Activated T-cell treated with anti-CD3 and anti-CD28 coated beads for 24 hours (primary cell): ENCODE data around the gene PDXK.

Experiments used
- DNase-seq: peaks from one replicate; pipeline ENCODE4 v3.0.0-alpha.2; 2020; ENCODE audit warnings: low read depth

PDXK gene

GRCh38 chr21:43744725-43745124 is 25.8 kb downstream of the PDXK start:
- DNase-seq = no peak

DNA sequence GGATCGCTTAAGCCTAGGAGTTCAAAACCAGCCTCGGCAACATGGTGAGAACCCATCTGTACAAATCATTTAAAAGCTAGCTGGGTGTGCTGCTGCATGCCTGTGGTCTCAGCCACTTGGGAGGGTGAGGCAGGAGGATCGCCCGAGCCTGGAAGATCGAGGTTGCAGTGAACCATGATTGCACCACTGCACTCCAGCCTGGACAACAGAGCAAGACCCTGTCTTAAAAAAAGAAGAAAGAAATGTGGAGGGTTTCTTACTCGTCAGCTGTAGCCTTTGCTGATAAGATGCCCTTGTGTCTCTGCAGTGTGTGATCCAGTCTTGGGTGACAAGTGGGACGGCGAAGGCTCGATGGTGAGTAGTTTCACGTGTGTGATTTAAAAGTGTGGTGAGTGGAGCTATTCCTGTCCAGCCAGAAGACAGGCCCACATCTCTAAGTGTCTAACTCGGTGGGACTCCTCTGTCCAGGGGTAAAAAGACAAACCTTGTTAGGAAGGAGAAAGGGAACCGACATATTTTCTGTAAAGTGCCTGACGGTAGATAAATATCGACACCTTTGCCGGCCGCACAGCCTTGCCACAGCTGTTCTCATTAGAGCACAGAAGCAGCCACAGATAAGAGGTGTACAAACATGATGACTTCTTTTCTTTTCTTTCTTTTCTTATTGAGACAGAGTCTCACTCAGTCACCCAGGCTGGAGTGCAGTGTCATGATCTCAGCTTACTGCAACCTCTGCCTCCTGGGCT is 27.0 kb downstream of the PDXK start:
- no peak for DNase-seq

- DNase-seq = no peak
Measured at GRCh38 chr21:43748622-43749021, 29.7 kb downstream of the PDXK start.

DNA sequence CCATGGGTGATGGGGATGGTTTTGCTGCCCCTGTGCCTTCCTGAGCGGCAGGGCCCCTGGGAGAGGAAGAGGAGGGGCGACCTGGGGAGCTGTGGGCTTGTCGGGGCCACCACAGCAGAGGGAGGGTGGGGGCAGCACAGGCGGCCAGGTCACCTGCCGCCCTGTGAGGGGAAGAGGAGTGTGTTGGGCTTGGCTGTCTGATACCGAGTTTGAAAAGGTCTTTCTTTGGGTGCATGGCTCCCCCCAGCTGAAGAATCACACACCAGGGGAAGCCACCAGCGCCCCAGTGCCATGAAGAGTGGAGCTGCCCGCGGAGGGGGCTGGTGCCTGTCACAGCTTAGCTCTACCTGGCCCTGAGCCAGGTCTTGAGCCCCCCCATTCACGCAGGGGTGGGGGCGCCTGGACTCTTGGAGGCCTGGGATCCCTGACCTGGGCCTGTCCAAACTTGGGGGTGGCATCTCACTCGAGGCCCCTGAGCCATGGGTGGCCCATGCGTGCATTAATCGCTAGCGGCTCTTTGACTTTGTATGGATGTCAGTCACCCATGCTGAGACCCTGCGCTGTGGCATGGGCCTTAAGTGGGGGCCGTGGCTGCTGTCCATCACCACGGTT is 30.8 kb downstream of the PDXK start:
- DNase-seq = no peak

GRCh38 chr21:43750339-43751033 is 31.6 kb downstream of the PDXK start:
- DNase-seq = no peak

DNA sequence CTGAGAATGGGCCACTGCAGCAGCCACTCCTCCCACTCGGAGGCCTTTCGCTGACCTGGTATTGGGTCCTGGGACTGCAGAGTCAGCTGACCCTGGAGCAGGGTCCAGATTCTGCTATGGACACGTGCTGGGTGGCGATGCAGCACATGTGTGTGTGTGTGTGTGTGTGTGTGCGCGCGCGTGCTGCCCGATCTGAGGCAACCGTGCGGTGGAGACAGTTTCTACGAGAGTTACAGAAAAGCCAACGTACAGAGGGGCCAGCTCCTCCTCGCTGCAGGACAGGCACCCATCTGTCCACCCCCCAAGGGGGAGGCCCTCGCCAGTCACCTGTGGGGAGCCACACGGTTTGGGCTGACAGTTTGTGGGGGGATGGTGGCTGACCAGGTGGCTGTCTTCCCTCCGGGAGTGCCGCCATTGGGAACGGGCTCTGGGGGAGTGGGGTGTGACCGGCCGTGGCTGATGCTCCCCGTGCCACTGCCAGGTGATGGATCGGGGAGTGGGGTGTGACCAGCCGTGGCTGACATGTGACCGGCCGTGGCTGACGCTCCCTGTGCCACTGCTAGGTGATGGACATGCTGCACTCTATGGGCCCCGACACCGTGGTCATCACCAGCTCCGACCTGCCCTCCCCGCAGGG is 33.1 kb downstream of the PDXK start:
- no peak for DNase-seq

DNA sequence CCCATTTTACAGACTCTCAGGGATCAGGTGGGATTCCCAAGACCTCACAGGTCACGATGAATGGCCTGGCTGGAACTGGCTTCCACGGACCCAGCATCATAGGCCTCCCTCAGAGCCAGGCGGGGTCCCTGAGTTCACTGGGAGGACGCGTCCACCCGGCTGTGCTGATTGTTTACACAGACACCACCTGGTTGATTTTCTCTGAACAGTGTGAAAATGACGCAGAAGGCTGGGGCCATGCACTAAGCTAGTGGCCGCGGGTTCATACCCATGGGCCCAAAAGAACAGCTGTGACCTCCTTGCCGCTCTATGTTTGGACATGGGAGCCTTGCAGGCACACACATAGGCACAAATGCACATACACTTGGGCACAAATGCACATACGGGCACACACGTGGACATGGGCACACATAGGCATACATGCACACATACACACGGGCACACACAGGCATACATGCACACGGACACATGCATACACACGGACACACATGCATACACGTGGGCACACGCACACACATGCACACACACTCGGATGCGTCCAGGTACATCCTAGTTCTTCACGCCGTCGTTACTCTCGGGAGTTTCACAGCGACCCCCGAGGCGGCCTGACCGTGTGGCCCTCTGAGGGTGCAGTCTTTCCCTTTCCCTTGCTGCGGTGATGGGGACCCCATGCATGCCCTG is 34.0 kb downstream of the PDXK start:
- DNase-seq = no peak

DNA sequence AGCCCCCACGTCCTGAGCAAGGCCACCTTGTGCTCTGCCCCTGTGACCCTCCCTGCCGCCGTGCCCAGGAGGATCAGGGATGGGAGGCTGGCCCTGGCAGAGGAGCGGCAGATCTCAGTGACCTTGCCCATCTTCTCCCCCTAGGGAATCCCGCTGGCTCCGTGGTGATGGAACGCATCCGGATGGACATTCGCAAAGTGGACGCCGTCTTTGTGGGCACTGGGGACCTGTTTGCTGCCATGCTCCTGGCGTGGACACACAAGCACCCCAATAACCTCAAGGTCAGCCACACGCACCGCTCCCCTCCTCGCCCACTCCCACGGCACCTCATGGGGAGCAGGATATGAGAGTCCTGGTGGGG is 34.5 kb downstream of the PDXK start:
- no peak for DNase-seq

DNA sequence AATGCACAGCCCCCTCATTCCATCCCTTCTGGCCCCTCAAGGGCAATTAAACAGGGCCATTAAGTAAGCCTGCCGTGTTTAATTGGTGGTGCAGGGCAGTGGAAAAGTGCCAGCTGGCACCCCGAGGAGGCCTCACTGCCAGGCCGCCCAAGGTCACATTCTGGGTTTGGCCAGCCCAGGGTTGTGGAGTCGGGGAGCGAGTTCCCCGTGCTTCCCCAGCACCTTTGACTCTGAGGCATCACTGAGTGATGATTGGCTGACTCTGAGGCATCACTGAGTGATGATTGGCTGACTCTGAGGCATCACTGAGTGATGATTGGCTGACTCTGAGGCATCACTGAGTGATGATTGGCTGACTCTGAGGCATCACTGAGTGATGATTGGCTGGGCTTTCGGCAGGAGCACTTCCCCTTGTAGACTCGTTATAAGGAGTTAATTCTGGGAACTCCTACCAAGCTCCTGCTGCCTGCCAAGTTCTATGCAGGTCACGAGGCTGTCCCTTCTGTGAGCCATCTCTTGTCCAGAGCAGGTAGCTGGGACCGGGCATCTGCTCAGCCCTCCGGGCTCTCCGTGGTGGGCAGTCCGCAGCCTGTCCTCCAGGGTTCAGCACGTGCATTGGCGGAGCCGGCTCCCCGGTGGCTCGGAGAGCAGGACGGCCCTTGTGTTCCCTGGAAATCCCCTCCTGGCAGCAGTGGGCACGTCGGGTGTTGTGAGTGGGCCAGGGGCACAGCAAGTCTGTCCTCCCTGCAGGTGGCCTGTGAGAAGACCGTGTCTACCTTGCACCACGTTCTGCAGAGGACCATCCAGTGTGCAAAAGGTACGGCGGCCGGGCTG is 36.2 kb downstream of the PDXK start:
- DNase-seq = no peak

GRCh38 chr21:43755820-43756594 is 37.1 kb downstream of the PDXK start:
- no peak for DNase-seq

DNA sequence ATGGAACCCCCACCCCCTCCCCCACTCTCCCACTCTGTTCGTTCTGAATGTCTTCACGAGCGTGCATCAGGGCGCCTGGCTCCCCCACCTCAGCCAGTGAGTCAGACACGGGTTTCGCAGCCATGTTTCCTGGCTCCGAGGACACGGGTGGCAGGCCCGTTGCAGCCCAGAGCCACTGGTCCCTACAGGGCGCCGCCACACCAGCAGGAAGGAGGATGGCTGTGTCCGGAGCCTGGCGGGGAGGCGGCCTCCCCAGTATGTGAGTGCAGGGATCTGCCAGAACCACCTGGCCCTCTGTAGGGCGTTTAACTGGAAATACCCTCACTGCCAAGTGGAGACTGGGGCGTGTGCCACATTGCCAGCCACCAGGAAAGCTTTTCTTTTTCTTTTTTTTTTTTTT is 38.7 kb downstream of the PDXK start:
- DNase-seq = no peak

DNA sequence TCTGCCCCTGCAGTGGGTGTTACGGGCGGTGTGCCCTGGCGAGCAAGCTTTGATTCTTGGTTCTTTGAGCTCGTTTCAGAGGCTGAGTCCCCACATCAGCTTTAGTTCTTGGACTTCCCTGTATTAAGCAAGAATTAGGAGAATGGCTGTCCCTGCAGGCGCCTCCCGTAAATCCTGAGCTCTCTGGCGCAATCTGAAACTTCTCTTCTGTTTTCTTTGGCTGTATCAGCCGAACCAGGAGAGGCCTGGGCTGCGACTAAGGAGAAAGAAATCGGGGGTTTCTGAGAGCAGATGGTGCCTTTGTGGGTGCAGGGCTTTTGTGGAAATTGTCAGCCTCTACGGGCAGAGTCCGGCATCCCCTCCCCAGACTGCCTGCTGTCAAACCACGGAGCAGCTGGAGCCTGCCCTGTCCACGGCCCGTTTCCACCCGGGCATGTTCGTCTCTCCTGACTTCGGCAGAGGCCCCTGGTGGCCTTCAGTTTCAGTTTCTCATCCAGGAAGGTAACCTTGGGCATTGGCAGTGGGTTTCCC is 39.2 kb downstream of the PDXK start:
- DNase-seq = no peak

- DNase-seq = no peak
Measured at GRCh38 chr21:43758811-43759210, 39.9 kb downstream of the PDXK start.

DNA sequence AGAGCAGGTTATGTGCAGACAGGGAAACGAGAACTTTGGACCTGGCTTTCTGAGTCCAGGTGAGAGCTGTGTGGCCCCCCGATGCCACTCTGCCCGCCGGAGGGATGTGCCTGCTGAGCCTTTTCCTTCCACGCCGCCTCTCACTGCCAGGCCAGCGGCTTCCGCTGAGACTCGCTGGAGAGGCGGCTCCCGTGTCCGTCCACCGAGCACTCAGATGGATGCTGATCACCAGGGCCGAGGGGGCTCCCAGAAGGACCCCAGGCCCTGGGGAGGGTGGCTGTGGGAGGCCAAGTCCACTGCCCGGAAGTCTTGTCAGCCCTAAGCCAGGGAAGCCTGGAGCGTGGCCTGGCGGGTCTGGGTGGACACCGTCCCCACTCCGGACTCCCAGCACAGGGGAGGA is 40.7 kb downstream of the PDXK start:
- no peak for DNase-seq

GRCh38 chr21:43760391-43760958 is 41.5 kb downstream of the PDXK start:
- no peak for DNase-seq

DNA sequence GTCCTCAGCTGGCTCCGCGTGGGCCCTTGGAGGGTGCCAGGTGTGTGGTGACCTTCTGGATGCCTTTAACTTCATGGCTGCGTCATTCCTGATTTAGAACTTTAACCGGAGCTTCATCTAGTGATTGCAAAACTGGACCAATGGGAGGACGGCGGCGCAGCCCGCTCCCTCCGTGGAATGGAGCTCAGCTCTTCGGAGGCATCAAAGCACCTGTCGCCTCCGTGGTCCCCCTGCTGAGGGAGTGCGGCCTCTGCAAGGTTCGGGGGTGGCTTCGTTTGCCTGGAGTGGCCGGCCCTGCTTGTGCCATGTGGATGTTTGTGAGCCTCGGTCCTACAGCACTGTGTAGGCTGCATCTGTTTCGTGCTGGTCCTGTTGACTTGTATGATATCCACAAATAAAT is 43.0 kb downstream of the PDXK start:
- DNase-seq = no peak

GRCh38 chr21:43762303-43763128 is 43.6 kb downstream of the PDXK start:
- DNase-seq = no peak

GRCh38 chr21:43763901-43764523 is 45.1 kb downstream of the PDXK start:
- no peak for DNase-seq
